Subcutaneous abdominal adipose tissue (tissue), 5 donors: ENCODE results near the gene POLR2E.
"Not testable (repeated sequence)": the region's sequence is repeated elsewhere in the genome, so short reads cannot be mapped to it uniquely, and the experiment has no call there.

Experiments
- H3K27ac ChIP-seq: one replicate; pipeline ENCODE4 v1.7.0; 2013; ENCODE audit warnings: low read depth, mild to moderate bottlenecking, inconsistent platforms, low read length, moderate library complexity
- H3K27me3 ChIP-seq, 5 donors: one replicate each; pipeline ENCODE4 v1.7.0; 2013; ENCODE audit warnings: low read length in 5 of 5, inconsistent platforms in 1 of 5; ENCODE audit not compliant: control insufficient read depth in 5 of 5, insufficient read depth in 4 of 5
- H3K36me3 ChIP-seq, 5 donors: one replicate each; pipeline ENCODE4 v1.7.0; 2013; ENCODE audit warnings: low read length in 5 of 5; ENCODE audit not compliant: control insufficient read depth in 5 of 5, insufficient read depth in 5 of 5
- H3K4me1 ChIP-seq, 5 donors: one replicate each; pipeline ENCODE4 v1.7.0; 2013; ENCODE audit warnings: low read length in 5 of 5, mild to moderate bottlenecking in 3 of 5, moderate library complexity in 1 of 5; ENCODE audit not compliant: control insufficient read depth in 5 of 5, insufficient read depth in 5 of 5
- H3K4me3 ChIP-seq, 5 donors: one replicate each; pipeline ENCODE4 v1.7.0; 2013; ENCODE audit warnings: low read length in 5 of 5, low read depth in 1 of 5
- H3K9ac ChIP-seq, 5 donors: one replicate each; pipeline ENCODE4 v1.7.0; 2013; ENCODE audit warnings: low read length in 5 of 5, mild to moderate bottlenecking in 4 of 5, moderate library complexity in 3 of 5
- H3K9me3 ChIP-seq, 5 donors: one replicate each; pipeline ENCODE4 v1.7.0; 2013; ENCODE audit warnings: low read length in 5 of 5; ENCODE audit not compliant: control insufficient read depth in 5 of 5
- donor health status: healthy.
- donor health status: healthy.
- donor health status: healthy.
- donor health status: healthy.
- donor health status: healthy.

The POLR2E gene

DNA sequence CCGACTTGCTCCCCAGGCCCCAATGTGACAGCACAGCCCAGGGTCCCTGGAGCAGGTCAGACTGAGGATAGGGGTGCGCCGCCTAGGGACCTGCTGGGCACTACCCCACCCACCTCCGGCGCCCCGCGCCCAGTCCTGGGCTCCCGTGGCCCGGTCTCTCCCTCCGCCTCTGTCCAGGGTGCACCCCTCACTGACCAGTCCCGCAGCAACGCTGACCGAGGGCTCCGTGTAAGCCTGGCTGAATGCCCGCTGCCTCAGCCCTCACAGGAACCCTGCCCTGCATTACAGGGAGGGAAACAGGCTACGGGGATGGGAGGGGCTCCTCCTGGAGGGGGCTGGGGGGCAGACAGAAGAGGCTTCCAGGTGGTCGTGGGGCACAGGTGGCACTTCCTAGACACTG is 40.3 kb upstream of the POLR2E start:
- H3K27me3 ChIP-seq: no peaks in the 10 kb centered on the region
- peaks cover 0 to 19% (median 12%) of the 10 kb centered on the region in 5 donors for H3K36me3 ChIP-seq
- H3K4me3 ChIP-seq: no peak overlapping the region
- H3K4me1 ChIP-seq: peaks cover 4 to 54% (median 49%) of the 10 kb centered on the region in 5 donors
- peak overlapping the region in 1 of 5 donors; percentile 43 for H3K9ac ChIP-seq
- H3K9me3 ChIP-seq: no peaks in the 10 kb centered on the region
- no peak overlapping the region for H3K27ac ChIP-seq

DNA sequence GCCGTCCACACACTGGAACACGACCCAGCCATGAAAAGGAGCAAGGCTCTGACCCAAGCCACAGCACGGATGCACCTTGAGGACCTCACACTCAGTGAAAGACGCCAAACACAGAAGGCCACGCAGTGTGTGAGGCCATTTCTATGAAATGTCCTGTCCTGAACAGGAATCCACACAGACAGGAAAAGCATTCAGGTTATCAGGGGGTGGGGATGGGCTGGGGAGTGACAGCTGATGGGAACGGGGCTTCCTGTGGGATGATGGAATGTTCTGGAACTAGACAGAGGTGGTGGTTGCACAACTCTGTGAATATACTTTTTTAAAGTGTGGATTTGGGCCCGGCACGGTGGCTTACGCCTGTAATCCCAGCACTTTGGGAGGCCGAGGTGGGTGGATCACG is 39.3 kb upstream of the POLR2E start:
- H3K9me3 ChIP-seq: no peaks in the 10 kb centered on the region
- H3K4me3 ChIP-seq: no peak overlapping the region
- H3K9ac ChIP-seq: peak overlapping the region in 1 of 5 donors; percentile 52
- H3K27me3 ChIP-seq: no peaks in the 10 kb centered on the region
- peak overlapping the region; percentile 95 for H3K27ac ChIP-seq
- peaks cover 0 to 24% (median 10%) of the 10 kb centered on the region in 5 donors for H3K36me3 ChIP-seq
- H3K4me1 ChIP-seq: peaks cover 4 to 59% (median 54%) of the 10 kb centered on the region in 5 donors

- no peak overlapping the region for H3K4me3 ChIP-seq
- peak overlapping the region in 4 of 5 donors; percentile 52 to 72 (median 68) for H3K9ac ChIP-seq
- H3K4me1 ChIP-seq: peaks cover 4 to 61% (median 54%) of the 10 kb centered on the region in 5 donors
- H3K36me3 ChIP-seq: peaks cover 0 to 19% (median 5%) of the 10 kb centered on the region in 5 donors
- H3K27me3 ChIP-seq: no peaks in the 10 kb centered on the region
- no peaks in the 10 kb centered on the region for H3K9me3 ChIP-seq
- peak overlapping the region; percentile 95 for H3K27ac ChIP-seq
These were observed 38.3 kb upstream of the POLR2E start for GRCh38 chr19:1133471-1133929.

DNA sequence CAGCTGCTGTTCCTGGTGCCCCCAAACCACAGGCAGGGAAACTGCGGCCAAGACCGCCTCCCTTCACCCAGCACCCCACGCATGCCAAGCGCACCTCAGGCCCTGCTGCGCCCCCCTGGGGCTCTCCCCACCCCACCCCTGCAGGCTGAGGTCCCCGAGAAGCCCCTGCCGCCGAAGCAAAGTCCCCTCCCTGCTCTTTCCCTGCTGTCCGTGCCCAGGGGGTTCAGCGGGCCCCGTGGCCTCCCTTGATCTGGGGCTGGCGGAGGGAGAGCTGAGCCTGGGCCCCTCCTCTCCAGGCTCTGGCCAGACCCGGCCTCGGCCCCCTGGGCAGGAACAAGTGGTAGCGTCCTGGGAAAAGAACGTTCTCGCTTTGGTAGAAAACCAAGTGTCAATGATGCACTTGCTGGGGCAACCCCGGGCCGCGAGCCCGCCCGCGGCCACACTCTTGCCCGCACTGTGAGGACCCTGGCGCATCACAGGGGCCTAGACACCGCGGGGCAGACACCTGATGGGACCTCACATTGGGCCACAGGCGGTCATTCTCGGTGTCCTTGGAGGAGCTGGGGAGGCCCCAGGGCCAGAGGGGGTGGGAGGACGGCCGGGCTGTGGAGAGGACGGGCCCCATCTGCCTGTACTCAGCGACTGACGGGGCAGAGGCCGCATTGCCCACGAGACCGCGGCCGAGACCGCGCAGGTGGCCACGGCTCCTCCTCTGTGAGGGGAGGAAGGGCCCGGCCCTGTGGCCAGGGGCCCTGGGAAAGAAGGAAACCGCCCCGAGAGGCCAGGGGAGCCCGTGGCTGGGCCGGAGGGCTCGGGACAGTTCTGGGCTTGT is 37.6 kb upstream of the POLR2E start:
- Histone ChIP-seq H3K36me3 (peaks cover 0 to 22% (median 5%) of the 10 kb centered on the region in 5 donors), H3K27ac (peak overlapping the region; percentile 95), H3K27me3 (no peaks in the 10 kb centered on the region), H3K9ac (peak overlapping the region; percentile 26 to 72 (median 68)), H3K9me3 (no peaks in the 10 kb centered on the region), H3K4me1 (peaks cover 4 to 61% (median 54%) of the 10 kb centered on the region in 5 donors), H3K4me3 (peak overlapping the region in 4 of 5 donors; percentile 43 to 85 (median 74))

DNA sequence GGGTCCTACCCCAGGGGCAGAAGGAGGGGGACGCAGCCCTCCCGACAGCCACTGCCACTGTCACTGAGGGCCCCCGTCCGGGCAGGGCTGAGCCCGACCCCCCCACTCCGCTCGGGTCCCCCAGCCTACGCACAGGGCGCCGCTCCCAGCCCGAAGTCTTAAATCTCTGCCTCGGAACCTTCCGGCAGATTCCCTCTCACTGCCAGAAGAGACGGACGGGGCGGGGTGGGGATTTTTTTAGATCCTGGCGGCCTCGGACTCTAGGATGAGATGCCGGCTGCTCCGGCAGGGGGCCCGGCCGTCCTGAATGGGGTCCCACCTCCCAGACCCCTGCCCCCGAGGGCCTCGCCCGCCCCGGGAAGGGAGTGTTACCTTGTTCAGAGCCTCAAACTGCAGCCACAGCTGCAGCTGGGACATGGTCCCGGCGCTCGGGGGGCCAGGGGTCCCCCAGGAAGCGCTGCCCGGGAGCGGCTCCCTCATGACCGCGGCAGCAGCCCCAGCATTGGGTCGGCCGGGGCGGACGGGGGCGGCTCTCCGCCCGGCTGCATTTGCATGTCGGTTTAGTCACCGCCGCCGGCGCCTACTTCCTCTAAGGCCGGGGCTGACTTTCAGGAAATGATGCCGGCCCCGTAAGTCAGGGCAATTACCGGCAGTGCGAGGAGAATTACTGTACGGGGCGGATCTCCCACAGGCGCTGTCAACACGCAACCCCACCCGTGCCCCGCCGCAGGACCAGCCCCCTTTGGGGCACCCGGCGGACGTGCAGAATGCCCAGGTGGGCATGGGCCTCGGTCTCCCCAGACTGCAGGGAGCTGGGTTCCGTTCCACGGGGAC is 36.8 kb upstream of the POLR2E start:
- Histone ChIP-seq H3K4me1 (peaks cover 4 to 61% (median 54%) of the 10 kb centered on the region in 5 donors), H3K9me3 (no peaks in the 10 kb centered on the region), H3K27me3 (no peaks in the 10 kb centered on the region), H3K9ac (peak overlapping the region; percentile 68 to 96 (median 87)), H3K36me3 (peaks cover 0 to 30% (median 14%) of the 10 kb centered on the region in 5 donors), H3K4me3 (peak overlapping the region; percentile 40 to 85 (median 73)), H3K27ac (peak overlapping the region; percentile 95)

- Histone ChIP-seq H3K36me3 (peaks cover 0 to 36% (median 23%) of the 10 kb centered on the region in 5 donors), H3K4me1 (peaks cover 1 to 52% (median 45%) of the 10 kb centered on the region in 5 donors), H3K4me3 (peak overlapping the region; percentile 40 to 85 (median 73)), H3K9ac (peak overlapping the region; percentile 68 to 96 (median 87)), H3K27me3 (no peaks in the 10 kb centered on the region), H3K27ac (peak overlapping the region; percentile 95), H3K9me3 (no peaks in the 10 kb centered on the region)
These were observed 35.9 kb upstream of the POLR2E start for GRCh38 chr19:1130771-1131717.

DNA sequence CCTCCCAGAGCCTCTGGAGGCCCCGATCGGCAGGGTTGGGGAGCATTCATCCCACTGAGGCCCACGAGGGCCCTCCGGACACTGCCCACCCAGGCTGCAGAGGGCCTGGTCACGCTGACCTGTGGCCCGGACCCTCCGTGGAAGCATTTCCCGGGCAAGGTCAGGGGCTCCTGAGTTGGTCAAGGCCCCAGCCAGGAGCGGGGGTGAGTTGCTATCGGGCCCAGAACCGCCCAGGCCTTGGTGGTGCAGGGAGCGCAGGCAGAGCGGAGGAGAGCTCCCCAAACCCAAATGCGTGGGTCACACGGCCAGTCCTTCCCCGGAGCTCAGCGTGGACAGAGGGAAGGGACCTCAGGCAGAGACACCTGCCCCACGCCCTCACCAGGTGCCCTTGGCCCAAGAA is 34.4 kb upstream of the POLR2E start:
- Histone ChIP-seq H3K27ac (no peak overlapping the region), H3K9ac (no peak overlapping the region), H3K9me3 (no peaks in the 10 kb centered on the region), H3K36me3 (peaks cover 0 to 44% (median 32%) of the 10 kb centered on the region in 5 donors), H3K27me3 (no peaks in the 10 kb centered on the region), H3K4me3 (no peak overlapping the region), H3K4me1 (peaks cover 1 to 44% (median 35%) of the 10 kb centered on the region in 5 donors)

DNA sequence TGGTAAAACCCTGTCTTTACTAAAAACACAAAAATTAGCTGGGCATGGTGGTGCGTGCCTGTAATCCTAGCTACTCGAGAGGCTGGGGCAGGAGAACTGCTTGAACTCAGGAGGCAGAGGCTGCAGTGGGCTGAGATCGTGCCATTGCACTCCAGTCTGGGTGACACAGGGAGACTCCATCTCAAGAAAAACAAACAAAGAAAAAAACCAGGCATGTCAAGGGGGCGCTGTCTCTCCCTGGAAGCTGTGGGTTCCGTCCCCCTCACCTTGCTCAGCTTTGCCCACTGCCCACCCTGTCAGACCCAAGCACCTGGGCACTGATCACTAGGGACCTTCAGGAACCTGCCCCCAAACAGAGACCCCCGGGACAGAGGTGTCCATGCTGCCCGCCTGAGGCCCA is 33.9 kb upstream of the POLR2E start:
- peaks cover 0 to 45% (median 36%) of the 10 kb centered on the region in 5 donors for H3K36me3 ChIP-seq
- not testable (repeated sequence) for H3K27ac ChIP-seq, H3K27me3 ChIP-seq, H3K9ac ChIP-seq, H3K4me3 ChIP-seq, H3K9me3 ChIP-seq
- peaks cover 0 to 44% (median 33%) of the 10 kb centered on the region in 5 donors for H3K4me1 ChIP-seq

- Histone ChIP-seq H3K4me1 (peaks cover 0 to 36% (median 24%) of the 10 kb centered on the region in 5 donors), H3K9me3 (no peaks in the 10 kb centered on the region), H3K4me3 (no peak overlapping the region), H3K27me3 (no peaks in the 10 kb centered on the region), H3K27ac (no peak overlapping the region), H3K36me3 (peaks cover 0 to 53% (median 46%) of the 10 kb centered on the region in 5 donors), H3K9ac (no peak overlapping the region)
These were observed 32.9 kb upstream of the POLR2E start for GRCh38 chr19:1128106-1128505.
